MM.1S (cell line): ENCODE results near the gene KTN1.

Experiments used
- CTCF ChIP-seq: fragments of 300-600 bp; sonication (generic); IDR thresholded peaks from 2 replicates; pipeline ENCODE4 v1.5.1; 2016; ENCODE audit warnings: antibody characterized with exemption, low read length, mixed read lengths
- EZH2 ChIP-seq: fragments of 300-600 bp; sonication (generic); optimal IDR thresholded peaks from 2 replicates; pipeline ENCODE3; 2017; ENCODE audit warnings: low read depth, mild to moderate bottlenecking, antibody characterized with exemption, low read length, mixed read lengths

GRCh38 chr14:55693904-55694303 lies 113.9 kb downstream of the KTN1 start:
- TF ChIP-seq CTCF (no peak), EZH2 (no peak)
